Measurements from ENCODE around the gene ATXN7L1.
"Not testable (repeated sequence)": the region's sequence is repeated elsewhere in the genome, so short reads cannot be mapped to it uniquely, and the experiment has no call there.

ATXN7L1 gene

GRCh38 chr7:105697753-105698152 is 178.6 kb downstream of the ATXN7L1 start:
- Mint-ChIP-seq H3K9me3 (peaks cover 7% of the 10 kb centered on the region), H3K36me3 (ENCODE audit: low read depth) (peaks cover 9% of the 10 kb centered on the region), H3K4me1 (ENCODE audit: low read depth) (peaks cover 11% of the 10 kb centered on the region), H3K4me3 (no peak overlapping the region), H3K27ac (no peak overlapping the region), H3K27me3 (ENCODE audit: low read depth) (peaks cover 2% of the 10 kb centered on the region)
- no peak for DNase-seq (ENCODE audit: low spot score)

GRCh38 chr7:105697169-105697568 is 179.2 kb downstream of the ATXN7L1 start:
- not testable (repeated sequence) for DNase-seq (ENCODE audit: low spot score); H3K27ac Mint-ChIP-seq; H3K27me3 Mint-ChIP-seq (ENCODE audit: low read depth); H3K36me3 Mint-ChIP-seq (ENCODE audit: low read depth); H3K9me3 Mint-ChIP-seq; H3K4me3 Mint-ChIP-seq
- H3K4me1 Mint-ChIP-seq (ENCODE audit: low read depth): peaks cover 16% of the 10 kb centered on the region

- Mint-ChIP-seq H3K27me3 (ENCODE audit: low read depth) (peaks cover 2% of the 10 kb centered on the region), H3K9me3 (peaks cover 7% of the 10 kb centered on the region), H3K4me1 (ENCODE audit: low read depth) (peaks cover 34% of the 10 kb centered on the region), H3K36me3 (ENCODE audit: low read depth) (peaks cover 9% of the 10 kb centered on the region), H3K27ac (peak overlapping the region; percentile 33), H3K4me3 (peak overlapping the region; percentile 58)
- no peak for DNase-seq (ENCODE audit: low spot score)
These were observed 182.8 kb downstream of the ATXN7L1 start for GRCh38 chr7:105693576-105693975.

DNA sequence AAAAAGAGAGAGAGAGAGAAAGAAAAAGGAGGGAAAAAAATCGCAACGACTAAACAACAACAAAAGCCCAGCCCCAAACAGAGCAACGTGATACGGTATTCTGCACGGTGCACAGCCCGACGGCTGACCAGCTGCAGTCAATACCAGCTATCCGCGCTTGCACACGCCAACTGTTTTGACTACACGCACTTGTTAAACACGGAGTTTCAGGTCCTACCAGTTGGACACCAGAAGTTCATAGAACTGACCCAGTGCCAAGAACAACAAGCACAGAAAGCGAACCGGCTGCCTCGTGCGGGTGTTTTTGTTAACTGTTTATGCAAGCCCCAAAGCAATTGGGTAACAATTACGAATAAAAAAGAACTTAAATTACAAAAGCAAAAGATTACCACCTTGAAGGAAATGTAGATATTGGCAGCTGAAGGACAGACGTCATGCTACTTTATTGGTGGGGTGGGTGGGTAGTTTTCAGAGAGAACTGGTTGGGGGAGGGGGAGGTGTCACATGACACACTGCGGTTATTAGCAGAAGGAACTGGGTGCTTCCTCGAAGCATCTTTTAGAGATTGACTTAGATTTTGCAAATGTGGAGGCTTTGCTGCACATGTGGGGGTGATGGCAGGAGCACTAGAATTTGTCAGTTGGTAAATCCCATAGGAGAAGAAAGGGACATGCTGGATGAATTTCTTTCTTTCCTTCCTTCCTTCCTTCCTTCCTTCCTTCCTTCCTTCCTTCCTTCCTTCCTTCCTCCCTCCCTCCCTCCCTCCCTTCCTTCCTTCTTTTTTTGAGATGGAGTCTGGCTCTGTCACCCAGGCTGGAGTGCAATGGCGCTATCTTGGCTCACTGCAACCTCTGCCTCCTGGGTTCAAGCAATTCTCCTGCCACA is 184.5 kb downstream of the ATXN7L1 start:
- Mint-ChIP-seq H3K9me3 (peaks cover 7% of the 10 kb centered on the region), H3K4me3 (peak overlapping the region; percentile 92), H3K27me3 (ENCODE audit: low read depth) (peaks cover 2% of the 10 kb centered on the region), H3K27ac (peak overlapping the region; percentile 97), H3K36me3 (ENCODE audit: low read depth) (peaks cover 9% of the 10 kb centered on the region), H3K4me1 (ENCODE audit: low read depth) (peaks cover 37% of the 10 kb centered on the region)
- DNase-seq (ENCODE audit: low spot score): no peak

DNA sequence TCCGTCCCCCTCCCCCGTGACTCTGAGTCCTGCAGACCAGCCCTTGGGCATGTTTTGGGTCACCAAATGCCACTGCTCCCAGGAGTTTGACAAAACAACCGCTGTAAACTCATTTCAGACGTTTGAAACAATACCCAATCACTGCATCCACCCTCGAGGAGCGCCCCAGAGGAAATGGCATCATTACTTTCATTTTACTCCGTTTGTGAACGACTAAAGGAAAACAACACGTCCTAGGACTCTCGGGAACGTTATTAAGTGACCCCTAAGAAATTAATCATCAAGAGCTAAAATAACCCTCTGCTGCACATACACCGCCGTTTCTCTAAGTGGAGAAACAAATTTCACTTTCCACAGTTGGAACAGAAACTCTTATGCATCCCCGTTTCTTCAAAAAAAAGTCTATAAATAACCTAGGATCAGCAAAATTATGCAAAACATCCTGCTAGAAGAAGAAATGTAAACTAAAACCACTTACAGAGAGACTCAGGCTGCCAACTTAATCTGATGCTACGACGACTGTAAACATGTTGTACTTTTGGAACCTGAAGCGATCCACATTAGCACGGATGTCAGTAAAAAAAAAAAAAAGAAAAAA is 185.2 kb downstream of the ATXN7L1 start:
- peak; percentile 57 for DNase-seq (ENCODE audit: low spot score)
- Mint-ChIP-seq H3K27ac (peak overlapping the region; percentile 97), H3K4me3 (peak overlapping the region; percentile 92), H3K27me3 (ENCODE audit: low read depth) (peaks cover 2% of the 10 kb centered on the region), H3K36me3 (ENCODE audit: low read depth) (peaks cover 4% of the 10 kb centered on the region), H3K9me3 (peaks cover under 1% of the 10 kb centered on the region), H3K4me1 (ENCODE audit: low read depth) (peaks cover 37% of the 10 kb centered on the region)

- Mint-ChIP-seq H3K36me3 (ENCODE audit: low read depth) (peaks cover 7% of the 10 kb centered on the region), H3K27me3 (ENCODE audit: low read depth) (peaks cover 2% of the 10 kb centered on the region), H3K4me1 (ENCODE audit: low read depth) (peaks cover 37% of the 10 kb centered on the region), H3K9me3 (no peaks in the 10 kb centered on the region), H3K27ac (peak overlapping the region; percentile 97), H3K4me3 (peak overlapping the region; percentile 92)
- no peak for DNase-seq (ENCODE audit: low spot score)
These were observed 186.0 kb downstream of the ATXN7L1 start for GRCh38 chr7:105690325-105690945.

DNA sequence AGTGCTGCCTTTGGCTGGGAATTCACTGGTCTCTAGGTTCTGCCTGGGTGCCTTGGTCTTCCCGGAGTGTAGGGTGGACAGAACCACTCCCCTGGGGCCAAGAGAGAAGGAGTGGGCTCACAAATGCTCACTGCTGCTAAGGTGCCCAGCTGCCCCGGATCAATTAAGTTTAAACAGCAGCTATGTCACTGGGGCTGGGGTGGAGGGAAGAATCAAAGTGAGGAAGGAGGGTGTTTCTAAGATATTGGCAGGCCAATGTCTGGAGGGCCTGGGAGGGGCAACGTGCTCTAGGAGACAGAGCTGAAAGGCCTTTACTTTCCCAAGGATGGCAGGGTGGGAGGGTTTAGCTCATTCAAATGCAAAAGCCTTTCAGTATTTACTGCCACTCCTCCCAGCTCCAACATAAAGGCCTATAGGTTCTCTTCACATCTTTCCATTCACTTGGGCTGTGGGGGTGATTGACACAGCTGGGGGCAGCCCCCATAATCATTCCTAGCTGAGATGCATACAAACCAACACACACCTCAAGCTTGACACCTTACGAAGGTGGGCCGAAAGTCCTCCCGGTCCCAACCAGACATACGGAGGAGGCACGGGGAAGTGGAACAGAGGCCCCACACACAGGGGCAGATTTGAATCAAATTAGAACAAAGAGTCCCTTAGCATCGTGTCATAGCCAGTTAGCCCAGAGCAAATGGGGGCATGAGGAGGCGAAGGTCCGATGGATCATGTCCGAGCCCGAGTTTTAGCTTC is 187.2 kb downstream of the ATXN7L1 start:
- peak overlapping the region; percentile 64 for H3K27ac Mint-ChIP-seq
- H3K9me3 Mint-ChIP-seq: no peaks in the 10 kb centered on the region
- DNase-seq (ENCODE audit: low spot score): no peak
- H3K36me3 Mint-ChIP-seq (ENCODE audit: low read depth): peaks cover 7% of the 10 kb centered on the region
- H3K4me1 Mint-ChIP-seq (ENCODE audit: low read depth): peaks cover 37% of the 10 kb centered on the region
- H3K4me3 Mint-ChIP-seq: no peak overlapping the region
- peaks cover 2% of the 10 kb centered on the region for H3K27me3 Mint-ChIP-seq (ENCODE audit: low read depth)

DNA sequence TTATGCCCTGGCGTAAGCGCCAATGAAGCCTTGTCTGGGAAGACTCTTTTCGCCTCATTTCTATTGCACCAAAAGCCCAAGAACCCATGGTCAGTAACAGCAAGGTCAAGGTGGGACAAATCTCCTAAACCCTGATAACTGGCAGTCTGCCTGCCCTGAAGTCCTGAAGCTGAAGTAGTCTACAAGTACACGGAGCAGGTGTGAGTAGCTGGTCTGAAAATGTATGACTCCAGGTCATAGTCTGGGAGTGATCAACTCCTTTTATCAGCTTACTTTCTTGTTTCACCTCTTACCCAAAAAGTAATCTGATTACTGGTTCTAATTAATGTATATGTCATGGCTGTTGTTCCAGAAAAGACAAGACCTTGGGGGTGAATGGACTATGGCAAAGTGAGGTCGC is 187.8 kb downstream of the ATXN7L1 start:
- Mint-ChIP-seq H3K4me3 (no peak overlapping the region), H3K27ac (no peak overlapping the region), H3K4me1 (ENCODE audit: low read depth) (peaks cover 35% of the 10 kb centered on the region), H3K27me3 (ENCODE audit: low read depth) (peaks cover under 1% of the 10 kb centered on the region), H3K36me3 (ENCODE audit: low read depth) (peaks cover 5% of the 10 kb centered on the region), H3K9me3 (no peaks in the 10 kb centered on the region)
- no peak for DNase-seq (ENCODE audit: low spot score)

GRCh38 chr7:105685161-105685560 is 191.2 kb downstream of the ATXN7L1 start:
- Mint-ChIP-seq H3K27me3 (ENCODE audit: low read depth) (no peaks in the 10 kb centered on the region), H3K27ac (no peak overlapping the region), H3K9me3 (no peaks in the 10 kb centered on the region), H3K36me3 (ENCODE audit: low read depth) (peaks cover 3% of the 10 kb centered on the region), H3K4me1 (ENCODE audit: low read depth) (peaks cover 3% of the 10 kb centered on the region), H3K4me3 (no peak overlapping the region)
- DNase-seq (ENCODE audit: low spot score): no peak

GRCh38 chr7:105682341-105683060 is 193.9 kb downstream of the ATXN7L1 start:
- peaks cover 24% of the 10 kb centered on the region for H3K4me1 Mint-ChIP-seq (ENCODE audit: low read depth)
- H3K27me3 Mint-ChIP-seq (ENCODE audit: low read depth): no peaks in the 10 kb centered on the region
- H3K27ac Mint-ChIP-seq: no peak overlapping the region
- DNase-seq (ENCODE audit: low spot score): no peak
- H3K4me3 Mint-ChIP-seq: no peak overlapping the region
- H3K36me3 Mint-ChIP-seq (ENCODE audit: low read depth): peaks cover 18% of the 10 kb centered on the region
- no peaks in the 10 kb centered on the region for H3K9me3 Mint-ChIP-seq

DNA sequence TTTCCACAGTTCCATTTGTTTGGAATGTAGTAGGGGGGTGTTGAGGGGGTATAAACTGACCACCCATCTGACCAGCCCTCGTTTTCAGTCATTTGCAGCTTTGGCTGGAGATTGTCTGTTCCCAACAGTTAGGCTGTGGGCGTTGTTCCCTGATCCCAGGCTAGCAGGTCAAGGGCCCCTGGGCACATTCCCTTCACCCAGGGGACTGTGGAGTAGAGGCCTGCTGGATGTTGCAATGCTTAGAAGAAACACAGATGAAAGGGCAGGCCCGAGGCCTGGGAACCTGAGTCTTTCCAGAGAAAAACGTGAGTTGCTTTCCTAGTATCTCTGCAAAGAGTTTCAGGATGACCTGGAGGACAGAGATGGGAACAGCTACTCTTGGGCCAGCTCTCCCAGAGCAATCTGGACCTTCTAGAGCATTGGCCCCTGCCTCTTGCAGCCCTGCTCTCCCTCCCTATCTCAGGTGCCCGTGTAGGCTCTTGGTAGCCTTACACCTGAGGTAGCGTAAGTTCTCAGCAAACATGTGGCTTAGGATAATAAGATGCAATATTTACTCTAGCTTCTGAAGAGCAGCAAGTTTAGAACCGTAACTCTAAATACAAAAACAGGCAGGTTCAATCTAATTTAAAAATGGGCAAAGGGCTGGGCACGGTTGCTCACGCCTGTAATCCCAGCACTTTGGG is 195.8 kb downstream of the ATXN7L1 start:
- Mint-ChIP-seq H3K36me3 (ENCODE audit: low read depth) (peaks cover 23% of the 10 kb centered on the region), H3K27ac (no peak overlapping the region), H3K4me1 (ENCODE audit: low read depth) (peaks cover 38% of the 10 kb centered on the region), H3K9me3 (no peaks in the 10 kb centered on the region), H3K4me3 (no peak overlapping the region), H3K27me3 (ENCODE audit: low read depth) (no peaks in the 10 kb centered on the region)
- DNase-seq (ENCODE audit: low spot score): no peak

DNA sequence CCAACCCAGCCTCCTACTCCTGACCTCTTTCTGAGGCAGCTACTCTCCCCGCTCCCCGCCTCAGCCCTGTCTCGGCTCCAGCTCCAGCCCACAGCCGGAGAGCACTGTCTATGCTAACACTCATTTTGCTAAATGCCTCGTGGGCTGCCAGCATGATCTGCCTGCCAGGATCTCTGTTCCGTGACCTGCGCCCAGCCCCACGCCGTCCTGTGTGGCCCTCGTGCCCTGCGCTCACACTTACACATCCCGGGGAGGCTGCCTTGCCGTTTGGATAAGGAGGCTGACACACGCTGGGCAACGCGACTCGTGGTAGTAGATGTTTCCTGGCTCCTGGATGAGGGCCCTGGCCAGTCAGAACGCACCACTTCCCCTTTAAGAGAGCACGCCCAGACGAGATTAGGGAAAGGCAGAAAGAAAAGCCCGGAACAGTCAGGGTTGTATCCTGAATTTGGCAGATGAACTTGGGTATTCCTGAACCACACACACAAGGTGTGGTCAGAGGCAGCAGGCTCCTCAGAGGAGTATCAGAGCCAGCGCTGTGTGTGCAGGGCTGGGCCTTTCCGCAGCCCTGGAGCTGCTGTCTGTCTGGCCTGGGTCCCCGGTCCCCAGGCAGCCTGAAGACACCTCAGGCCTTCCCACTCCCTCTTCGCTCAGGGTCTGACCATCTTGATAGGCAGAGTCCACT is 197.4 kb downstream of the ATXN7L1 start:
- H3K4me1 Mint-ChIP-seq (ENCODE audit: low read depth): peaks cover 52% of the 10 kb centered on the region
- H3K27me3 Mint-ChIP-seq (ENCODE audit: low read depth): no peaks in the 10 kb centered on the region
- H3K9me3 Mint-ChIP-seq: no peaks in the 10 kb centered on the region
- peak overlapping the region; percentile 87 for H3K4me3 Mint-ChIP-seq
- peaks cover 27% of the 10 kb centered on the region for H3K36me3 Mint-ChIP-seq (ENCODE audit: low read depth)
- no peak for DNase-seq (ENCODE audit: low spot score)
- H3K27ac Mint-ChIP-seq: peak overlapping the region; percentile 96

All from T-helper 2 cell treated with Interferon-gamma antibody and Interleukin-4, amounts not matched to agents 5 μg/mL and 100 μg/mL, for 36 hours (primary cell).